GM12801 (cell line): ENCODE results near the gene ARHGAP24.

Experiments used
- TF ChIP-seq, protein P1 (sequence below): IDR thresholded peaks from one replicate; pipeline ENCODE4 v1.5.1; 2011; ENCODE audit warnings: control low read depth; ENCODE audit not compliant: insufficient read length; ENCODE audit errors: extremely low read depth

ARHGAP24 gene

DNA sequence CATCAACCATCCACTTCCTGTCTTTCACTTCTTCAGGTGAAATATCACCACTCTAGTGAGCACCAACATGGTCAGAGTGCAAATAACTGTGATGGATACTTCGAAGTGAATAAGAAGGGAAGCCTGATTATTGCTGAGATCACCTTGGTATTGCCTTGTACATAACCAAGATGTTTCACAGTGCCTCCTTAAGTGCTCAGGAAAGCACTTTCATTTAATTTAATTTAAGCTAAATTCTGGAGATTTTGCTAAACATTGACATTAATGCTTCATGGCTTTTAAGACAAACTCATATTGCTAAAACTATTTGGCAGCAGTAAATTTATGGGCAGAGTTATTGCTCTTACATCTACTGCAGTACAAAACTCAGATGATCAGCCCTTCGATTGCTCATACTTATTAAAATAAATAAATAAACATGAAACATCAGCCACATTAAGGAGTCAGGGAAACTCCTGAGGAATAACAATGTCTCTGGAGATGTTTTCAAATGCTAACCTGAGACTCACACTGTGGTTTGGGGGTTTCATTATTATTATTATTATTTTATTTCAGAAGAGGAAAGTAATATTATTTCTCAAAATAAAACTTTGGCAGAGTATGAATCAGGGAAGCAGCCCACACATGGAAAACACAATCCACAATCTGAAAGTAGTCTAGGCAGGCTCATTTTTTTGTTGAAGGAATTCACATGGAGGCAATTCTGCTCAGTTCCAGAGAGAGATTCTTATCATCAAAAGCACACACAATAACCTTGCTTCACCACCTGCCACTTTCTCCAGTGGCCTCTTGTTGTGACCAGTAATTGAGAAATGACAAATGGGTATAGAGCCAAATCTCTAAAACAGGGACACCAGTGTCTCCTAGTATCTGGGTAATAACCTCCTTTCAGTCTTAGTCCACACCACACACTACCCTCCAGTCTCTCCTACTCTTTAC is 540.7 kb downstream of the ARHGAP24 start:
- TF ChIP-seq, protein P1, sequence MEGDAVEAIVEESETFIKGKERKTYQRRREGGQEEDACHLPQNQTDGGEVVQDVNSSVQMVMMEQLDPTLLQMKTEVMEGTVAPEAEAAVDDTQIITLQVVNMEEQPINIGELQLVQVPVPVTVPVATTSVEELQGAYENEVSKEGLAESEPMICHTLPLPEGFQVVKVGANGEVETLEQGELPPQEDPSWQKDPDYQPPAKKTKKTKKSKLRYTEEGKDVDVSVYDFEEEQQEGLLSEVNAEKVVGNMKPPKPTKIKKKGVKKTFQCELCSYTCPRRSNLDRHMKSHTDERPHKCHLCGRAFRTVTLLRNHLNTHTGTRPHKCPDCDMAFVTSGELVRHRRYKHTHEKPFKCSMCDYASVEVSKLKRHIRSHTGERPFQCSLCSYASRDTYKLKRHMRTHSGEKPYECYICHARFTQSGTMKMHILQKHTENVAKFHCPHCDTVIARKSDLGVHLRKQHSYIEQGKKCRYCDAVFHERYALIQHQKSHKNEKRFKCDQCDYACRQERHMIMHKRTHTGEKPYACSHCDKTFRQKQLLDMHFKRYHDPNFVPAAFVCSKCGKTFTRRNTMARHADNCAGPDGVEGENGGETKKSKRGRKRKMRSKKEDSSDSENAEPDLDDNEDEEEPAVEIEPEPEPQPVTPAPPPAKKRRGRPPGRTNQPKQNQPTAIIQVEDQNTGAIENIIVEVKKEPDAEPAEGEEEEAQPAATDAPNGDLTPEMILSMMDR, result no peak

DNA sequence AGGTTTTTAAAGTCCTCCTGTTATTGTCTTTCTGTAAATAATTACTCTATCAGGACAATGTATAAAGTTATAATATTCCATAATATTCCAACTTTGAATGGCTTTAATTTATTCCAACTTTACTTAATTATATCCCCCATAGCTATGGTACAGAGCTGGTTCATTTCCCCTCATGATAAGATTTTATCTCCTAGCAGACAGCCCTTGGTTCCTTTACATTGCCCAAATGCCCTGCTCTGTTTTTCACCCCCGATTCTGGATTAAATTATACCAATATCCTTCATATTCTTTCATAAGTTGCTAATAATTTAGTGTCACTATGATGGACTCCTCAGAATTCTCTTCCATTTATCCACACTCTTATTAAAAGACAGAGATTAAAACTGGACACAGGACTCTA is 544.4 kb downstream of the ARHGAP24 start:
- TF ChIP-seq, protein P1, result no peak

DNA sequence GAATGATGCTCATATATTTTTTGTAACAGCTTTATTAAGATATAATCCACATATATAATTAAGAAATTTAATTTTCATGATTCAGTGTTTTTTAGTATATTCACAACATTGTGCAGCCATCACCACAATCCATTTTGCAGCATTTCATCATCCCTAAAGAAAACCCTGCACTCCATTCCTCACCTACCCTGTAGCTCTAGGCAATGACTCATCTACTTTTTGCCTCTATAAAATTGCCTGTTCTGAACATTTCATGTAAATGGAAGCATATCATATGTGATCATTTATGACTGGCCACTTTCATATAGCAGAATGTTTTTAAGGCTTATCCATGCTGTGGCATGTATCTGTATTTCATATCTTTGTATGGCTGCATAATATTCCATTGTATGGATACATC is 545.0 kb downstream of the ARHGAP24 start:
- TF ChIP-seq, protein P1, result no peak

- TF ChIP-seq, protein P1, result no peak
Measured at GRCh38 chr4:86026720-86027119, 551.8 kb downstream of the ARHGAP24 start.

DNA sequence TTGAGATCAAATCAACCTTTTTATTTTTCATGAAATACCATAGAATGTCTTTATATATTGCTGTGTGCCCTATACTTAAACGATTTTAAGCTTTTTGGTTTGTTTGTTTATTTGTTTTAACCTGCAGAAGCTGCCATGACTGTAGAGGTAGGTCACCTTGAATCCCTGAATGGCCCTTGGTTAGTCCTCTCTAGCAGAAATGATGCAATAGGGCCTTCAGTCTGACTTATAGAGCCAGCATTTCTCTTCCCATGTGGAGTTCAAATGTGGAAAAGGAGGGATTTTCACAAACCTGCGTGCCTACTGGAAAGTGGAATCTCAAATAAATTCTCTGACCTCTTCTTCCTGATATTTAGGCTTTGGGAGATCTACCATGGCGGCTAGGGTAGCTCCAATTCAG is 557.0 kb downstream of the ARHGAP24 start:
- TF ChIP-seq, protein P1, result no peak

GRCh38 chr4:86032476-86033022 is 557.6 kb downstream of the ARHGAP24 start:
- TF ChIP-seq, protein P1, result no peak

DNA sequence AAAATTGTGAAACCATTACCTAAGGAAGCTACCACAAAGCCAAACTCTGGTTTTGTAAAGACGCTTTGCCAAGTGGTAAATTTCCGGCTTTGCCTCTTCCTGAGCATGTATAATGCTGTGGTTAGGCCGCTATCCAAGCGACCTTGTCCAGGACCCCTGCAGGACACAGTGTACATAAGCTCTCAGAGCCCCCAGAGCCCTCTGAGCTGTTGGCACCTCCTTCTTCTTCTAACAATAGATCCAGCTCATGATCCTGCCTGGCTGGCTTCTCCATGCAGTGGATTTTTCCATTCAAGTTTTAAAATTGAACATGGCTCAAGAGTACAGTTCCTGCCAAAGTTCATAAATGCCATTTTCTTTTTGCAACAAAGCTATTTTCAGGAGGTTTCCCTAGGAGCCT is 558.2 kb downstream of the ARHGAP24 start:
- TF ChIP-seq, protein P1, result no peak
